K562 (cell line): ENCODE data around the gene NUP107. TPM values are rescaled to one million over a fixed set of nuclear protein-coding genes. Genes with fewer than 3 reads are reported as not detected.

ENCODE experiments used
- BCOR ChIP-seq: fragments of 450-650 bp; IDR thresholded peaks from 2 replicates; pipeline ENCODE4 v1.6.1; 2016
- CREB3L1 ChIP-seq: fragments of 450-650 bp; IDR thresholded peaks from 2 replicates; pipeline ENCODE4 v1.6.1; 2014; ENCODE audit warnings: low read depth, mild to moderate bottlenecking, moderate library complexity, borderline replicate concordance
- LARP7 ChIP-seq: fragments of 450-650 bp; IDR thresholded peaks from 2 replicates; pipeline ENCODE4 v1.6.1; 2016
- MAX ChIP-seq: sonication (generic); formaldehyde crosslinking; IDR thresholded peaks from 2 replicates; pipeline ENCODE4 v1.9.0; 2022; ENCODE audit warnings: mild to moderate bottlenecking, missing genetic modification reagents
- MTA2 ChIP-seq: fragments of 450-650 bp; IDR thresholded peaks from 2 replicates; pipeline ENCODE4 v1.6.1; 2016; ENCODE audit warnings: low read depth
- NRF1 ChIP-seq, 2 experiments: fragments of 450-650 bp; IDR thresholded peaks in 1 of 2; conservative IDR thresholded peaks in 1 of 2; 2 replicates each; pipeline ENCODE4 v1.6.1; 2014; ENCODE audit warnings: mild to moderate bottlenecking in 2 of 2
- PATZ1 ChIP-seq: fragments of 250-450 bp; sonication (Bioruptor Pico); IDR thresholded peaks from 2 replicates; pipeline ENCODE4 v1.5.0; 2020; ENCODE audit warnings: mild to moderate bottlenecking, borderline replicate concordance
- PHB2 ChIP-seq: fragments of 450-650 bp; IDR thresholded peaks from 2 replicates; pipeline ENCODE4 v1.6.1; 2017; ENCODE audit warnings: low read depth
- RREB1 ChIP-seq: fragments of 250-450 bp; sonication (Bioruptor Pico); IDR thresholded peaks from 2 replicates; pipeline ENCODE4 v1.4.0; 2020
- SMAD2 ChIP-seq: fragments of 150-350 bp; IDR thresholded peaks from 2 replicates; pipeline ENCODE4 v1.6.1; 2014; ENCODE audit warnings: low read depth, mild to moderate bottlenecking, low read length
- SMC3 ChIP-seq: conservative IDR thresholded peaks from 2 replicates; pipeline ENCODE4 v1.6.1; 2011; ENCODE audit warnings: low read depth, low read length, improper control_type of control experiment; ENCODE audit not compliant: insufficient read depth
- SRSF7 ChIP-seq: fragments of 200-400 bp; formaldehyde crosslinking; optimal IDR thresholded peaks from 2 replicates; pipeline ENCODE3; 2017; ENCODE audit warnings: mild to moderate bottlenecking, low read depth, low read length
- TCFL5 ChIP-seq: fragments of 250-450 bp; sonication (Bioruptor Pico); conservative IDR thresholded peaks from 2 replicates; pipeline ENCODE4 v1.6.1; 2021; ENCODE audit warnings: mild to moderate bottlenecking, moderate library complexity, matching md5 sums
- XRCC3 ChIP-seq: fragments of 450-650 bp; IDR thresholded peaks from 2 replicates; pipeline ENCODE4 v1.6.1; 2017; ENCODE audit warnings: mild to moderate bottlenecking, moderate library complexity
- ZBTB43 ChIP-seq: sonication (generic); formaldehyde crosslinking; IDR thresholded peaks from 2 replicates; pipeline ENCODE4 v1.8.0; 2023; ENCODE audit warnings: mild to moderate bottlenecking, missing genetic modification reagents
- ZC3H11A ChIP-seq: IDR thresholded peaks from 2 replicates; pipeline ENCODE4 v1.6.1; 2012; ENCODE audit warnings: low read depth, low read length, improper control_type of control experiment
- ZFPM2 ChIP-seq: fragments of 250-450 bp; sonication (Bioruptor Pico); IDR thresholded peaks from 2 replicates; pipeline ENCODE4 v1.5.1; 2022; ENCODE audit warnings: mild to moderate bottlenecking
- ZNF324 ChIP-seq: fragments of 250-450 bp; sonication (Bioruptor Pico); IDR thresholded peaks from 2 replicates; pipeline ENCODE4 v1.4.0; 2020; ENCODE audit warnings: mild to moderate bottlenecking
- ZNF79 ChIP-seq: fragments of 250-450 bp; sonication (Bioruptor Pico); IDR thresholded peaks from 2 replicates; pipeline ENCODE4 v1.4.0; 2020; ENCODE audit warnings: low read depth, mild to moderate bottlenecking, moderate library complexity
- polyA plus RNA-seq, 8 experiments: library from polyadenylated mRNA; depleted of rRNA in 4 of 8; stranded (reverse) in 5 of 8; unstranded in 3 of 8; fragments of >200 nt; fragmentation: Nextera tagmentation in 2 of 8; fragmentation: Illumina TruSeq in 1 of 8; extraction: Ambion mirVana in 2 of 8; extraction: Trizol in 1 of 8; gene quantifications; 2 replicates each; pipeline versions ENCODE4 v1.2.1 to v1.2.3, GENCODE V29; 2011 to 2014; ENCODE audit warnings: inconsistent platforms in 1 of 8, missing spikeins in 1 of 8
- total RNA-seq, 7 experiments: library from RNA; depleted of rRNA in 6 of 7; stranded (reverse); fragments of >200 nt in 6 of 7; fragmentation: Illumina TruSeq in 2 of 7; extraction: Trizol in 2 of 7; gene quantifications; 2 replicates each; pipeline versions ENCODE4 v1.2.1 to v1.2.3, GENCODE V29; 2011 to 2021; ENCODE audit warnings: low replicate concordance in 1 of 7

NUP107 gene
- total and polyA plus RNA-seq, 9 of the 15 experiments (the other 6 are each of a cell fraction or from before 2014, with no cell fraction given): 129 to 277 (median 199) TPM

GRCh38 chr12:68745904-68746571 lies 59.3 kb downstream of the NUP107 start, which contains the start of gene SLC35E3 (continued):
- TF ChIP-seq TCFL5 (CRISPR knock-in tag): no peak
- peak; percentile 97 to 98 for TF ChIP-seq NRF1 (conservative IDR thresholded peaks at IDR 0.05 in 1 of 2, IDR thresholded peaks at IDR 0.05 in 1 of 2)
- TF ChIP-seq BCOR: no peak
- no peak for TF ChIP-seq SMC3
- TF ChIP-seq SRSF7: no peak
- peak; percentile 95 for TF ChIP-seq MAX (CRISPR knock-in tag)
- no peak for TF ChIP-seq PHB2
- no peak for TF ChIP-seq LARP7
- no peak for TF ChIP-seq RREB1 (CRISPR knock-in tag)
- TF ChIP-seq ZFPM2 (CRISPR knock-in tag): 0 out of 2 replicates have a peak, but pooled peaks have one; percentile 40
- no peak for TF ChIP-seq ZBTB43 (CRISPR knock-in tag)
- TF ChIP-seq ZC3H11A: no peak
- no peak; the same call in 1 of the 2 replicates for TF ChIP-seq CREB3L1
- TF ChIP-seq XRCC3: no peak
- TF ChIP-seq MTA2: no peak
- TF ChIP-seq ZNF79 (CRISPR knock-in tag): no peak
- no peak for TF ChIP-seq ZNF324 (CRISPR knock-in tag)
- TF ChIP-seq PATZ1: no peak
- no peak for TF ChIP-seq SMAD2
